Loucy (cell line): ENCODE data around the gene LRRC61.

Source experiments
- CTCF ChIP-seq: fragments of 200-600 bp; sonication (generic); conservative IDR thresholded peaks from 2 replicates; pipeline ENCODE4 v1.5.1; 2014; ENCODE audit warnings: mild to moderate bottlenecking, antibody characterized with exemption, low read length
- EZH2phosphoT487 ChIP-seq: fragments of 200-600 bp; IDR thresholded peaks from 2 replicates; pipeline ENCODE4 v1.6.1; 2018; ENCODE audit warnings: antibody characterized with exemption, mild to moderate bottlenecking, moderate library complexity, borderline replicate concordance

GRCh38 chr7:150381096-150381495 lies 57.9 kb downstream of the LRRC61 start:
- TF ChIP-seq CTCF (no peak), EZH2phosphoT487 (no peak)
